Heart left ventricle (tissue), 13 donors: ENCODE data around the gene MTG1.

Experiments
- CTCF ChIP-seq, 12 donors: fragments of 200-600 bp; sonication (generic) in 4 of 12; IDR thresholded peaks; one replicate each; pipeline versions ENCODE4 v1.5.0 to v1.8.0; 2018 to 2022; ENCODE audit warnings: antibody characterized with exemption in 12 of 12, mild to moderate bottlenecking in 5 of 12
- POLR2A ChIP-seq, 2 donors: fragments of 450-650 bp; IDR thresholded peaks; one replicate each; pipeline ENCODE4 v1.6.1; 2017; ENCODE audit warnings: antibody characterized with exemption in 2 of 2, mild to moderate bottlenecking in 2 of 2, moderate library complexity in 2 of 2
- donor health status: ischemic (EF 13 %, LVEDD 7.1; RV severe dilation, severe dysfunction).
- donor health status: DM: no; HTN: yes; CAD: no.
- donor health status: DM: no; HTN: no; CAD: no.
- donor health status: ischemic (EF 25% LVEDD 6.9; RV normal size, moderate dysfunction).
- donor health status: ischemic (EF 25% LVEDD 5.7; RV mildly dilated, moderate dysfunction).
- donor health status: ischemic (EF 35%, LVEDD 5.7; RV mildly dilated, moderate dysfunction).
- donor health status: nonischemic (EF 11% LVEDD 7.7; RV severe dilation, severe dysfunction).
- donor health status: DM: yes; HTN: yes; CAD: no.
- donor health status: PGD.
- donor health status: ischemic (EF 29% LVEDD 5.4; RV normal size, mild dysfunction).
- donor health status: nonischemic (EF 23%, LVEDD 6.1; RV moderate dilation, normal function).

GRCh38 chr10:133420579-133420978, 26.6 kb downstream of the MTG1 start:
- TF ChIP-seq CTCF (IDR thresholded peaks at IDR 0.05) = no peak
- no peak for TF ChIP-seq POLR2A (IDR thresholded peaks at IDR 0.05)
